ENCODE measurements around the gene NUP214.
"Not testable (repeated sequence)": the region's sequence is repeated elsewhere in the genome, so short reads cannot be mapped to it uniquely, and the experiment has no call there.

The NUP214 gene

GRCh38 chr9:131097126-131097947 is 28.0 kb upstream of the NUP214 start:
- DNase-seq = no peak

DNA sequence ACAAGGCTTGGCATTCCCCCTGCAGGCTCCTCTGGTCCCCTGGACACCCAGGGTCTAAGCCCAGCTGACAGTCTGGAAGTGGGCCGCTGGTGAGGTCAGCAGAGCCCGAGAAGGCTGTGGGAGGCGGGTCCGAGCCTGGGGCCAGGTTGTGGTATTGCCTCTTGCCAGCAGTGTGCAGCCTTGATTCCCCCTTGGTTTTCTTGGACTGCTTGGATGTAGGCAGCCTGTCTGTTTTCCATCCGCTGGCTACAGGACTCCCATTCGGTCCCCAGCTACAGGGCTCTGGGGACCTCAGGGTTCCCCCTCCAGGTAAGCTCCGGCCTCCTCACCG is 27.5 kb upstream of the NUP214 start:
- DNase-seq = no peak

GRCh38 chr9:131098391-131099101 is 26.8 kb upstream of the NUP214 start:
- no peak for DNase-seq

DNA sequence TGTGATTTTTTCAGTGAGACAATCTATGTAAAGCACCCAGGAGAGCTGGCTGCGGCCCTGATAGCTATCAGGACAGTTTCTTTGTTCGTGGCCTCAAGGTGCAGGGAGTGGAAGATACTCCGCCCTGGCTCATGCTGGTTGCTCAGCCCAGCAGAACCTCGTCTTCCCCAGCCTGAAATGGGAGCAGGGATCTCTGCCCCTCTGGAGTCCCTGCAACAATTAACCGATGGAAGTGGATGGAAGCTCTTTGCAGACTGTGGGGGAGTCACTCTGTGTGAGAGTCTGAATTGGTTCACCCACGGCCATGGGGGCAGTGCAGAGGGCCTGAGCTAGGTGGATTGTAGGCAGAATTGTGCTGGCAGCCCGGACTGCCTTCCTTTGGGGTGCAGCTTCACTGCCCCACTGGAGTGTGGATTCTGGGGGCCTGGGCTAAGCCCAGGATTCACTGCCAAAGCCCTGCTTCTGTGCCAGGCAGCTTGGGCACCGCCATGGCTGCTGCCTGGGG is 26.2 kb upstream of the NUP214 start:
- no peak for DNase-seq

DNA sequence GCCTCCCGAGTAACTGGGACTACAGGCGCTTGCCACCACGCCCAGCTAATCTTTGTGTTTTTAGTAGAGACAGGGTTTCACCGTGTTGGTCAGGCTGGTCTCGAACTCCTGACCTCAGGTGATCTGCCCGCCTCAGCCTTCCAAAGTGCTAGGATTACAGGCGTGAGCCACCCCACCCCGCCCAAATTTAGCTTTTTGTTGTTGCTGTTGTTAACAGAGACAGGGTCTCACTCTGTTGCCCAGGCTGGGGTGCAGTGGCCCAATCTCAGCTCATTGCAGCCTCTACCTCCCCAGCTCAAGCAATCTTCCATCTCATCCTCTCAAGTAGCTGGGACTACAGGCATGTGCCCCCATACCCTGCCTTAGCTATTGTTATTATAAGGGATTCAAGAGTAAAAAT is 25.5 kb upstream of the NUP214 start:
- not testable (repeated sequence) for DNase-seq

DNA sequence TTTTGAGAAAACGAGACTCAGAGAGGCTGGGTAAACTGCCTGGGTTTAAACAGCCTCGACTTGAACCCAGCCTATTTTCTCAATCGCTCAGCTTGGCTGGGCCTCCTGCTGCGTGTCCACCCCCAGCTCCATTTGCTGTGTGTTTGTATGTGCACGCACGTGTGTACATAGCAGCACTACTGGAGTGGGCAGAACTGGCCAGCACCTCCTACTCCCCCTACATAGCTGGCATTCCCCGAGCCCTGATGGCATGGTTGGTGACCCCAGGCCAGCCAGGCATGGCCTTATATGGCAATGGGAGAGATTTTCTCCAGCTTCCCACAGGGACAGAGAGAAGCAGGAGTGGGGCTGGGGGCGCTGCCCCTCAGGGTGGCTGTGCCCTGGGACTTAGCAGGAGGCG is 24.9 kb upstream of the NUP214 start:
- no peak for DNase-seq

DNA sequence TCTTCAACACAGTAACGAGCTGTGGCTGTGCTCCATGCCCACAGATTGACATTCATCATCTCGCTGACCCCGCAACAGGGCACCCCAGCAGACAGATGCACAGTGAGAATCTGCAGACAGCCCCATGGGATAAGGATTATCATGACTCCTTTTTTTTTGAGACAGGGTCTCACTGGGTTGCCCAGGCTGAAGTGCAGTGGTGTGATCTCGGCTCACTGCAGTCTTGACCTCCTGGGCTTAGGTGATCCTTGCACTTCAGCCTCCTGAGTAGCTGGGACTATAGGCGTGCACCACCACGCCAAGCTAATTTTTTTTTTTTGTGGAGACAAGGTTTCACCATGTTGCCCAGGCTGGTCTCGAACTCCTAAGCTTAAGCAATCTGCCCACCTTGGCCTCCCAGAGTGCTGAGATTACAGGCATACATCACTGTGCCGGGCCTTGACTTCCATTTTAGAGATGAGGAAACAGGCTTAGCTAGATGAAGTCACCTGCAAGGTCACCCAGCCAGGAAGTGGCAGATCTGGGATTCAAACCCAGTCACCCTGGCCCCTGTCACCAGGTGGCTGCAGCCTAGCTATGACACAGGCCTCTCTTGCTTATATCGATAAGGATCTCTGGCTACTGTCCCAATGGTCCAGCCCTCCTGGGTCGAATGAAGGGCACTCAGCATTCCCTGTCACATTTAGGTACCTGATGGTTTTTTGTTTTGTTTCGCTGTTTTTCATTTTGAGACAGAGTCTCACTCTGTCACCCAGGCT is 24.0 kb upstream of the NUP214 start:
- DNase-seq = no peak

DNA sequence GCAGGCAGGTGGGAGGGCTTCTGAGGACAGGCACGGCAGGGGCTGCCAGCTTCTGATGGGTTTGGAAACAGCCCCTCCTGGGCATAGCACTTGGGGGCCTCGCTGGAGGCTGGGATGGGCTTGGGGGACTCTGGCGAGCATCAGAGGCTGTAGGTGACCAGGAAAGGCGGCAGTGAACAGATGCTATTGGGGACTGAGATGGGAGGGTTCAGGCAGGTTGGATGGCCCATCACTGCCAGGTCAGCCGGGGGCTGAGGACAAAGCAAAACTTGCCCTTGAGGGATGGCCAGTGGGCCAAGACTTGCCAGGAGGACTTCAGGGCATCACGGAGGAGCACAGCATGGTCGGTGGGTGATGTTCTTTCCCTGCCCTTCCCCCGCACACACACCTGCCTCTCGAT is 22.4 kb upstream of the NUP214 start:
- no peak for DNase-seq

DNA sequence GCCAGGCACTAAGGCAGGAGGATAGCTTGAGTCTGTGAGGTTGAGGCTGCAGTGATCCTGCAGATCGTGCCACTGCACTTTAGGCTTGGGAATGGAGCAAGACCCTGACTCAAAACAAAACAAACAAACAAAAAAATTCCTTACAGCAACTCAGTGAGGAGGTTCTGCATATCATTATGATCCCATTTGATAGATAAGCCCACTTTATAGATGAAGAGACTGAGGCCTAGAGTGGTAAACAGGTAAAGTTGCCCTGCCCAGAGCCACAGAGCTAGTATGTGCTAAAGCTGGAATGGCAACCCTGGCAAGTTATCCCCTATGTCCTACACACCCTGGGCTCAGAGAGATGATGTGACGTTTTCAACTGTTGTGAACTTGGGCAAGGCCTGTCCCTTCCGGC is 21.9 kb upstream of the NUP214 start:
- DNase-seq = no peak

GRCh38 chr9:131104016-131104740 is 21.2 kb upstream of the NUP214 start:
- no peak for DNase-seq

DNA sequence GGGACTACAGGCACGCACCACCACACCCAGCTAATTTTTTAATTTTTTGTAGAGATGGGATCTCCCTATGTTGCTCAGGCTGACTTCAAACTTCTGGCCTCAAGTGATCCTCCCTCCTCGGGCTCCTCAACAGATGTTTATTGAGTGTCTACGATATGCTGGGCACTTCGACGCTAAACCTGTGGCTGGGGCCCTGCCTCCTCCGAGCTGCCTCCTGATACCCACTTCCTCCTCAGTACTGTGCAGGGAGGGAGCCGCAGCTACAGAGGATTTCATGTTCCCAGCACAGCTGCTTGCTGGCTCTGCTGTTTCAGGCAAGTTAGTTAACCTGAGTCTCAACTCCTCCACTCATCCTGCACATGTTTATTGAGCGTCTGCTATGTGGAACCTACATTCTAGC is 19.4 kb upstream of the NUP214 start:
- no peak for DNase-seq

GRCh38 chr9:131107760-131108159 is 17.6 kb upstream of the NUP214 start:
- no peak for DNase-seq

DNA sequence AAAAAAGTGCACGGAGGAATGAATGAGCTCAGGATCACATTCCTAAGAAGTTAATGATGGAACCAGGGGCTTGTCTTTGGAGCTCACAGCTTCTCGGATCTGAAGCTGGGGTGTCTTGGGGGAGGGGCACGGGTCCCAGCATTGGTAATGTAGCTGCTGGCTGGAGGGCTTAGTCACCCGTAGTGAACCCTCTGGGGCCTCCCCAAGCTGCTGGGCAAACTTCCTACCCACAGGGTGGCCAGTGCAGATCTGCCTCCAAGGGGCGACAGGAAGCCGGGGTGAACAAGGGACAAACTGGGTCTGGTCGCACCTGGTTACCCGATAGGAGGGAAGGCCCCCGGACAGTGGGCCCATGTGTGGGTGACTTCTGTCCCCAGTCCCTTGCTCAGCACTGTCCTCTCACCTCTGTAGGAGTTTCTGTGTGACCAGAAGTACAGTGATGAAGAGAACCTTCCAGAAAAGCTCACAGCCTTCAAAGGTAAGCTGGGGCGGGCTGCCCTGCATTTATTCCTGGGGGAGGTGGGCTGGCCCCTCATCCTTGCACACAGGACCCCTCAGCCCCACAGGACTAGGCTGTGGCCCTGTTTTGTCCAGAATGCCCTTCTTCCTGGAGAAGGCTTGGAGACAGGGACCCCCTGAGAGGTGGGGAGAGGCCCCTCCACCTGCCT is 14.1 kb upstream of the NUP214 start:
- DNase-seq = no peak

DNA sequence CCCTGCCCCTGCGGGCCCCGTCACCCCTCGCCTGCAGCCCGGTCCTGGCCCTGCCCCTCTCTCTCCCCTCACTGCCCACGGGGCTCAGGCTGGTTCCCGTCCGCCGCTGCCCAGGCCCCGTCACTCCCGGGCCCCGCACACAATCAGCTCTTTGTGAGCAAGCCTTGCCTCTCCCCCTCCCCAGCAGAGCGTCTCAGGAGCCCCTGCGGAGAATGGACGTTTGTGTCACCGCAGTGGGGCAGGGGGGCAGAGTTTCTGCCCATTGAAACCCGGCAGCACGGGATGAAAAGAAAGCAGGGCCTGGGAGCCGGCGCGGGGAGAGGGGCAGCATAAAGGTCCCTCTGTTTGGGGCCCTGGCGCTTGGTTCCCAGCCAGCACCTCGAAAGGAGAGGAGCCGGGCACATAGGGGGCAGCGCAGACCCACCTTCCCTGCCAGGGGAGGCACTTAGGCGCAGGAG is 13.5 kb upstream of the NUP214 start:
- DNase-seq = no peak

DNA sequence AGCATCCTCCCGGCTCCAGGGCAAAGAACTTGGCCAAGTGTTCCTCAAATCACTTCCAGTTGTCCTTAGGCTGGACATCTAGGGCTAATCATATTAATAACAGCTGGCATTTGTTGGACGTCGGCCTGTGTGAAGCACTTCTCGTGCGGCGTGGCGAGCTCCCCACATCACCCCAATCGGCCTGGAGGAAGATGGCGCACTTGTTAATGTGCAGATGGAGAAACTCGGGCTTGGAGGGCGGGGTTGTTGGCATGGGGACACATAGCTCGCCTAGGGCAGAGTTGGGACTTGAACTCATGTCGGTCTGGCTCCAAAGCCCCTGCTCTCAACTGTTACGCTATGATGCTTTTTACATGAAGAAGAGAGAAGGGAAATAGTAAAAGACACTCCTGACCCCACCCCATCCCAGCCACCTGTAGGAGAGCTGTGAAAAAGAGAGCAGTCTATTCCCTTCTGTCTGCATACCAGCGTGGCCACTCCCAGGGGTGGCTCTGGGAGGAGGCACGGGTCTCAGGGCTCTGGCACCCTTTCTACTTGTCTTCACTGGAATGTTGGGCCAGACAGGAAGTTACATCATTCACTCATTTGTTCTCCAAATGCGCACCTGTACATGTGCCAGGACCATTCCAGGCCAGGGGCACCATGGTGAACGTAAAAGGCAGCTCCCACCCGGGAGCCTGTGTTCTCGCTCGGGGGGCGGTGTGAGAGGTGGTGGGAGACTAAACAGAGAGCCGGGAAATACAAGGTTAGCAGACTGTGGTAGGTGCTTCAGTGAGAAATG is 12.8 kb upstream of the NUP214 start:
- no peak for DNase-seq

DNA sequence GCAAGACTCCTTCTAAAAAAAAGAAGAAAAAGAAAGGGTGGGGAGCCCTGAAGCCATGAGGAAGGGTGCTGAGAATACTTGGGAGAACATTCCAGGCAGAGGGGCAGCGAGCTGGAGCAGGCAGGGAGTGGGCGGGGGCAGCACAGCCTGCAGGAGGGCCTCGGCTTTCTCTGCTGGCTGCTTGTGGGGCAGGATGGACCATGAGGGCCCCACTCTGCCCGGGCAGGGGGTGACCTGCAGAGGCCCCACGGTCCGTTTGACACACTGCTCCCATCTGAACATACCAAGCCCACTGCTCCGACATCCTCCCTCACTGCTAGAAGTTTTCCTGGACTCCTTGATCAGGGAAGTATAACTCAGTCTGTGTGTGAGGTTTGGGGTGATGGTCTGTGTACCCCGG is 11.7 kb upstream of the NUP214 start:
- DNase-seq = no peak

DNA sequence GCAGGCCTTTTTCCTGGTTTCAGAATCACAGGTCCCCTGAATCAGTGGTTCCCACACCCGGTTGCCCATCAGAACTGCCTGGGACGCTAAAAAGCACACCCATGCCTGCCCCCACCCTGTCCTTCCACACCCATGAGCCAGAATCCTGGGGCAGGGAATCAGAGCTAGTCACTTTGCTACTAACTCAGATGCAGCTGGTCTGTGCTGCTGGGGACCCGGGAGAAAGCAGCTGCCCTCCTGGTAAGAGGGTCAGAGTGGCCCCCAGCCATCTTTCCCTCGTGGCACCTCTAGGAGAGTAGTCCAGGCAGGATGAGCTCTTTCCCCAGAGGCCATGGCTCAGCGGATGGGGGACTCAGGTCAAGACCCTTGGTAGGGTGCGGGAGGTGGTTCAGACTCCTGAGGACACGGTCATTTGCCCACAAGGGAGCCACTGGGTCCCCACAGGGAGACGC is 11.3 kb upstream of the NUP214 start:
- no peak for DNase-seq

DNA sequence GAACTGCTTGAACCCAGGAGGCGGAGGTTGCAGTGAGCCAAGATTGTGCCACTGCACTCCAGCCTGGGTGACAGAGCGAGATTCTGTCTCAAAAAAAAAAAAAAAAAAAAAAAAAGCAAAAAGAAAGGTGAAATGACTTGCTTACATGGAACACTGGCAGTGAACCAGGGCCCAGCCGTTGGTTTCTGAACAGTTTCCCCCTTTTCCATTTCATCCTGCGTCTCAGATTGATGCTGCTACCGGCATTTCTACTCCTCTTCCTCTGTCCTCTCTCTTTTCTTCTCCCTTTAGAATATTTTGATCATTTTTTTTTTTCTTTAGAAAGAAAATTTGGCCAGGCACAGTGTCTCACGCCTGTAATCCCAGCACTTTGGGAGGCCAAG is 10.0 kb upstream of the NUP214 start:
- DNase-seq = not testable (repeated sequence)

DNA sequence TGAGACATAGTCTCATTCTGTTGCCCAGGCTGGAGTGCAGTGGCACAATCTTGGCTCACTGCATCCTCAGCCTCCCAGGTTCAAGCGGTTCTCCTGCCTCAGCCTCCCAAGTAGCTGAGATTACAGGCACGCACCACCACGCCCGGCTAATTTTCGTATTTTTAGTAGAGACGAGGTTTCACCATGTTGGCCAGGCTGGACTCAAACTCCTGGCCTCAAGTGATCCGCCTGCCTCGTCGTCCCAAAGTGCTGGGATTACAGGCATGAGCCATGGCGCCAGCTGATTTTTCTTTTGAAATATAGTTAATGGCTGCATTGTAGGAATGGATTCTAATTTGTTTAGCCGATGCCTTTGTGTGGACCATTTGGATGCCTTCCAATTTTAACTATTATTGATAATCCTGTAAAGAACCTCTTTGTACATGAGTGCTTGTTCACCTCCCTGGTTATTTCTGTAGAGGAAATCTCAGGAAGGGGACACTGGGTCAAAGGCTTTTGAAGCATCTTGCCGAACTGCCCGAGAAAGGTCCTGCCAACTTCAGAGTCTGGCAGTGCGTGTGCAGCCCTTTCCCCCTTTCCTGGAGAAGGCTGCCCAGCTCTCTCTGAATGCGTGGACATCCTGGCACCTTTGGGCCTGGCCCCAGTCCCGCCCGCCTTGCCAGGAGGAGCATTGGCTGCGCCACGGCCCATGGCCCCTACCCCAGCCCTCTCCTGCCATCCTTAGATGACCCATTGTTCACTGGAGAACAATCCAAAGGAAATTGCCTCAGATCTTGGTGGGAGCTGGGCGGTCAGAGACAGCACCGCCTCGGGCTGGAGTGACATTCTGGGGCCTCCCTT is 8.9 kb upstream of the NUP214 start:
- DNase-seq = no peak

- DNase-seq = no peak
These were observed 8.1 kb upstream of the NUP214 start for GRCh38 chr9:131117121-131117761.
